Measurements from ENCODE around the gene MSH6.

Gene MSH6

GRCh38 chr2:47782671-47783485 is at the start of gene MSH6:
Gene MSH6 (plus strand): TSS chr2:47783145. CDS start chr2:47783234, 89 bp downstream.
- TF ChIP-seq GATA1 (IDR thresholded peaks at IDR 0.05; ENCODE audit: low read depth, low read length), result no peak
- TF ChIP-seq POLR2A (IDR thresholded peaks at IDR 0.05; ENCODE audit: low read length), result peak; percentile 88
- peak; percentile 94 to 96 for DNase-seq

GRCh38 chr2:47735136-47735869 is 47.6 kb upstream of the MSH6 start:
- no peak for DNase-seq
- TF ChIP-seq POLR2A (IDR thresholded peaks at IDR 0.05; ENCODE audit: low read length) (no peak), GATA1 (IDR thresholded peaks at IDR 0.05; ENCODE audit: low read depth, low read length) (no peak)

- TF ChIP-seq POLR2A (IDR thresholded peaks at IDR 0.05; ENCODE audit: low read length), result no peak
- TF ChIP-seq GATA1 (IDR thresholded peaks at IDR 0.05; ENCODE audit: low read depth, low read length), result no peak
- no peak for DNase-seq
These were observed 47.0 kb upstream of the MSH6 start for GRCh38 chr2:47735912-47736311.

GRCh38 chr2:47737191-47737975 is 45.6 kb upstream of the MSH6 start:
- DNase-seq, result no peak

GRCh38 chr2:47738331-47738730 is 44.6 kb upstream of the MSH6 start:
- no peak for DNase-seq
- TF ChIP-seq GATA1 (IDR thresholded peaks at IDR 0.05; ENCODE audit: low read depth, low read length), result no peak
- TF ChIP-seq POLR2A (IDR thresholded peaks at IDR 0.05; ENCODE audit: low read length), result no peak

More at GRCh38 chr2:47737191-47737975, 45.6 kb upstream of the MSH6 start:
- TF ChIP-seq GATA1 (IDR thresholded peaks at IDR 0.05; ENCODE audit: low read depth, low read length) (no peak), POLR2A (IDR thresholded peaks at IDR 0.05; ENCODE audit: low read length) (no peak)

GRCh38 chr2:47741101-47741500 is 41.8 kb upstream of the MSH6 start:
- TF ChIP-seq GATA1 (IDR thresholded peaks at IDR 0.05; ENCODE audit: low read depth, low read length) (no peak), POLR2A (IDR thresholded peaks at IDR 0.05; ENCODE audit: low read length) (no peak)
- no peak for DNase-seq

GRCh38 chr2:47741637-47742036 is 41.3 kb upstream of the MSH6 start:
- TF ChIP-seq POLR2A (IDR thresholded peaks at IDR 0.05; ENCODE audit: low read length), result no peak
- TF ChIP-seq GATA1 (IDR thresholded peaks at IDR 0.05; ENCODE audit: low read depth, low read length), result no peak
- DNase-seq, result no peak

- TF ChIP-seq GATA1 (IDR thresholded peaks at IDR 0.05; ENCODE audit: low read depth, low read length) (no peak), POLR2A (IDR thresholded peaks at IDR 0.05; ENCODE audit: low read length) (no peak)
- DNase-seq, result no peak
These were observed 38.9 kb upstream of the MSH6 start for GRCh38 chr2:47744074-47744473.

- TF ChIP-seq POLR2A (IDR thresholded peaks at IDR 0.05; ENCODE audit: low read length), result no peak
- no peak for TF ChIP-seq GATA1 (IDR thresholded peaks at IDR 0.05; ENCODE audit: low read depth, low read length)
- DNase-seq, result no peak
These were observed 35.1 kb upstream of the MSH6 start for GRCh38 chr2:47747878-47748277.

- TF ChIP-seq GATA1 (IDR thresholded peaks at IDR 0.05; ENCODE audit: low read depth, low read length) (no peak), POLR2A (IDR thresholded peaks at IDR 0.05; ENCODE audit: low read length) (no peak)
- no peak for DNase-seq
These were observed 31.0 kb upstream of the MSH6 start for GRCh38 chr2:47751856-47752414.

GRCh38 chr2:47767497-47767844 is 15.5 kb upstream of the MSH6 start:
- DNase-seq, result no peak
- TF ChIP-seq GATA1 (IDR thresholded peaks at IDR 0.05; ENCODE audit: low read depth, low read length) (no peak), POLR2A (IDR thresholded peaks at IDR 0.05; ENCODE audit: low read length) (no peak)

- TF ChIP-seq GATA1 (IDR thresholded peaks at IDR 0.05; ENCODE audit: low read depth, low read length), result no peak
- TF ChIP-seq POLR2A (IDR thresholded peaks at IDR 0.05; ENCODE audit: low read length), result no peak
- DNase-seq, result peak; percentile 56 to 81
These were observed 14.9 kb upstream of the MSH6 start for GRCh38 chr2:47767880-47768609.

GRCh38 chr2:47769318-47769717 is 13.6 kb upstream of the MSH6 start:
- TF ChIP-seq GATA1 (IDR thresholded peaks at IDR 0.05; ENCODE audit: low read depth, low read length) (no peak), POLR2A (IDR thresholded peaks at IDR 0.05; ENCODE audit: low read length) (no peak)
- no peak for DNase-seq

Data from erythroblast (primary cell).